H9 (cell line): ENCODE measurements around the gene XIAP. TPM values are rescaled to one million over a fixed set of nuclear protein-coding genes. Genes with fewer than 3 reads are reported as not detected.
"Not testable (repeated sequence)": the region's sequence is repeated elsewhere in the genome, so short reads cannot be mapped to it uniquely, and the experiment has no call there.

Experiments used
- DNase-seq: peaks from one replicate; pipeline ENCODE4 v3.0.0-alpha.2; 2017
- H2AFZ ChIP-seq: one replicate; pipeline ENCODE4 v1.6.1; 2013; ENCODE audit warnings: mild to moderate bottlenecking, low read length, control low read depth, moderate library complexity
- H2AK5ac ChIP-seq: 2 replicates; pipeline ENCODE4 v1.6.1; 2013; ENCODE audit warnings: low read length, control low read depth, mixed read lengths; ENCODE audit not compliant: insufficient read length
- H2BK120ac ChIP-seq: one replicate; pipeline ENCODE4 v1.6.1; 2013; ENCODE audit warnings: low read depth, mild to moderate bottlenecking, low read length, control low read depth, inconsistent platforms; ENCODE audit not compliant: poor library complexity, severe bottlenecking
- H2BK12ac ChIP-seq: 2 replicates; pipeline ENCODE4 v1.6.1; 2013; ENCODE audit warnings: low read length, control low read depth, mixed read lengths, low read depth; ENCODE audit not compliant: insufficient read length
- H2BK15ac ChIP-seq: 2 replicates; pipeline ENCODE4 v1.6.1; 2013; ENCODE audit warnings: low read depth, low read length, control low read depth
- H2BK20ac ChIP-seq: one replicate; pipeline ENCODE4 v1.6.1; 2013; ENCODE audit warnings: low read depth, mild to moderate bottlenecking, low read length, control low read depth, inconsistent platforms; ENCODE audit not compliant: poor library complexity, severe bottlenecking
- H2BK5ac ChIP-seq: 2 replicates; pipeline ENCODE4 v1.6.1; 2013; ENCODE audit warnings: low read length, control low read depth, mixed read lengths; ENCODE audit not compliant: insufficient read length
- H3K14ac ChIP-seq: 2 replicates; pipeline ENCODE4 v1.6.1; 2013; ENCODE audit warnings: low read length, control low read depth; ENCODE audit not compliant: insufficient read depth
- H3K18ac ChIP-seq: 2 replicates; pipeline ENCODE4 v1.6.1; 2013; ENCODE audit warnings: low read depth, mild to moderate bottlenecking, mixed read lengths, low read length, control low read depth; ENCODE audit not compliant: insufficient read length
- H3K23ac ChIP-seq: 2 replicates; pipeline ENCODE4 v1.6.1; 2013; ENCODE audit warnings: low read length, control low read depth, mixed read lengths, low read depth; ENCODE audit not compliant: insufficient read length
- H3K23me2 ChIP-seq: 2 replicates; pipeline ENCODE4 v1.6.1; 2013; ENCODE audit warnings: low read depth, mild to moderate bottlenecking, mixed read lengths, low read length, control low read depth; ENCODE audit not compliant: insufficient read length, poor library complexity, severe bottlenecking
- H3K27ac ChIP-seq: 2 replicates; pipeline ENCODE4 v1.5.1; 2013; ENCODE audit warnings: low read length, control low read depth, mixed read lengths, low read depth; ENCODE audit not compliant: insufficient read length
- H3K27me3 ChIP-seq: 2 replicates; pipeline ENCODE4 v1.6.1; 2013; ENCODE audit warnings: low read length, control low read depth, inconsistent platforms; ENCODE audit not compliant: insufficient read depth
- H3K4ac ChIP-seq: 2 replicates; pipeline ENCODE4 v1.6.1; 2013; ENCODE audit warnings: low read depth, mild to moderate bottlenecking, control low read depth, inconsistent platforms, low read length, moderate library complexity
- H3K4me1 ChIP-seq: 2 replicates; pipeline ENCODE4 v1.6.1; 2013; ENCODE audit warnings: low read length, control low read depth, inconsistent platforms; ENCODE audit not compliant: insufficient read depth
- H3K4me2 ChIP-seq: 2 replicates; pipeline ENCODE4 v1.6.1; 2013; ENCODE audit warnings: low read length, control low read depth, mixed read lengths; ENCODE audit not compliant: insufficient read length, insufficient read depth
- H3K56ac ChIP-seq: 2 replicates; pipeline ENCODE4 v1.6.1; 2013; ENCODE audit warnings: low read depth, mild to moderate bottlenecking, mixed read lengths, low read length, control low read depth; ENCODE audit not compliant: insufficient read length
- H3K79me1 ChIP-seq: 2 replicates; pipeline ENCODE4 v1.6.1; 2013; ENCODE audit warnings: low read depth, mild to moderate bottlenecking, moderate library complexity, low read length, control low read depth, inconsistent platforms; ENCODE audit not compliant: insufficient read depth, poor library complexity, severe bottlenecking
- H3K79me2 ChIP-seq: 2 replicates; pipeline ENCODE4 v1.6.1; 2013; ENCODE audit warnings: low read length, control low read depth, inconsistent platforms; ENCODE audit not compliant: insufficient read depth
- H3K9ac ChIP-seq: 2 replicates; pipeline ENCODE4 v1.6.1; 2013; ENCODE audit warnings: low read length, control low read depth, mixed read lengths; ENCODE audit not compliant: insufficient read length; ENCODE audit errors: extremely low read depth
- H3K9me3 ChIP-seq: one replicate; pipeline ENCODE4 v1.6.1; 2013; ENCODE audit warnings: low read depth, low read length, inconsistent platforms; ENCODE audit not compliant: control insufficient read depth
- H3T11ph ChIP-seq: one replicate; pipeline ENCODE4 v1.6.1; 2013; ENCODE audit warnings: mild to moderate bottlenecking, low read length, control low read depth, inconsistent platforms
- H4K20me1 ChIP-seq: one replicate; pipeline ENCODE4 v1.6.1; 2013; ENCODE audit not compliant: control insufficient read depth, insufficient read length, insufficient read depth
- H4K5ac ChIP-seq: 2 replicates; pipeline ENCODE4 v1.6.1; 2013; ENCODE audit warnings: low read depth, mild to moderate bottlenecking, mixed read lengths, low read length, control low read depth; ENCODE audit not compliant: insufficient read length
- H4K8ac ChIP-seq: replicated peaks from 2 replicates; pipeline ENCODE4 v1.6.1; 2013; ENCODE audit warnings: low read length, control low read depth, mixed read lengths, low read depth; ENCODE audit not compliant: insufficient read length
- H4K91ac ChIP-seq: 2 replicates; pipeline ENCODE4 v1.6.1; 2013; ENCODE audit warnings: low read depth, mild to moderate bottlenecking, moderate library complexity, mixed read lengths, low read length, control low read depth; ENCODE audit not compliant: insufficient read length
- H3K27ac Mint-ChIP-seq, 3 experiments: 2 replicates in 2 of 3; 3 replicates in 1 of 3; pipeline ENCODE4 v1.8.0; 2020 to 2021; ENCODE audit warnings: mixed read lengths in 3 of 3, mild to moderate bottlenecking in 1 of 3, moderate library complexity in 1 of 3
- H3K27me3 Mint-ChIP-seq: 2 replicates; pipeline ENCODE4 v1.8.0; 2021; ENCODE audit warnings: low read depth, mild to moderate bottlenecking, moderate library complexity, mixed read lengths
- H3K36me3 Mint-ChIP-seq, 3 experiments: 2 replicates in 2 of 3; 3 replicates in 1 of 3; pipeline ENCODE4 v1.8.0; 2020 to 2021; ENCODE audit warnings: low read depth in 3 of 3, mixed read lengths in 3 of 3; ENCODE audit not compliant: insufficient read depth in 1 of 3
- H3K4me1 Mint-ChIP-seq, 2 experiments: 2 replicates each; pipeline ENCODE4 v1.8.0; 2020; ENCODE audit warnings: mixed read lengths in 2 of 2
- H3K4me3 Mint-ChIP-seq, 2 experiments: 2 replicates in 1 of 2; 3 replicates in 1 of 2; pipeline ENCODE4 v1.8.0; 2020 to 2021; ENCODE audit warnings: mild to moderate bottlenecking in 2 of 2, mixed read lengths in 2 of 2, moderate library complexity in 1 of 2
- H3K9me3 Mint-ChIP-seq, 2 experiments: 2 replicates in 1 of 2; 3 replicates in 1 of 2; pipeline ENCODE4 v1.8.0; 2020; ENCODE audit warnings: mild to moderate bottlenecking in 2 of 2, mixed read lengths in 2 of 2, moderate library complexity in 1 of 2
- WGBS: extraction: QIAGEN DNeasy Blood & Tissue Kit; methylation state at CpG from one replicate; pipeline ENCODE4 v1.1.7; 2013; ENCODE audit warnings: missing lambda C conversion rate, low lambda C conversion rate, mixed read lengths; ENCODE audit not compliant: insufficient read length; ENCODE audit errors: extremely low coverage; 5-methylcytosine and 5-hydroxymethylcytosine counted together
- total RNA-seq: library from RNA; stranded (reverse); gene quantifications from 2 replicates; pipeline ENCODE4 v1.2.1, GENCODE V29; 2021
- TF ChIP-seq, protein P1 (sequence below): fragments of 200-600 bp; sonication (generic); conservative IDR thresholded peaks from 3 replicates; pipeline ENCODE4 v1.8.0; 2021; ENCODE audit warnings: antibody characterized with exemption, mild to moderate bottlenecking

Gene XIAP
- total RNA-seq, 1 experiment from 2014 or later = 40.5 TPM

DNA sequence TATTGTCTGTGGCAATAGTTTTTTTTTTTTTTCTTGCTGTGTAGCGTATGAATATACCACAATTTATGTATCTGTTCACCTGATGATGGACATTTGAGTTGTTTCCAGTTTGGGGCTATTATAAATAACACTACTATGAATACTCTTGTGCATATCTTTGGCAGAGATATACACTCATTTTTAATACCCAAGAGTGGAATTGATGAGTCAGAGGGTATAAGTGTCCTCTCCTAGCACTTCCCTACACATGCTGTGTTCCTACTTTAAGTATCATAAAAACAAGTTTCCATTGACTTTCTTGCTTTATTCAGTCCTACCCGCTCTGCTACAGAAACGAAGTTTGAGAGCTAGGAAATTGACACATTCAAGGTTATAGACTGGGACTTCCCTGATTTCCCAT lies 39.8 kb downstream of the XIAP start:
- no peak for DNase-seq
- Histone ChIP-seq H3K14ac (no peak overlapping the region), H2BK20ac (no peak overlapping the region), H3T11ph (no peak overlapping the region), H3K9me3 (peaks cover 11% of the 10 kb centered on the region), H3K4me1 (no peaks in the 10 kb centered on the region), H3K79me1 (no peaks in the 10 kb centered on the region), H2BK5ac (no peak overlapping the region), H2BK12ac (no peak overlapping the region), H3K4ac (no peak overlapping the region), H2AK5ac (no peak overlapping the region), H4K91ac (no peak overlapping the region), H2AFZ (no peak overlapping the region), H2BK15ac (no peak overlapping the region), H3K9ac (no peak overlapping the region), H3K18ac (no peak overlapping the region), H4K8ac (no peak overlapping the region), H4K20me1 (no peaks in the 10 kb centered on the region), H4K5ac (no peak overlapping the region), H3K27ac (no peak overlapping the region), H3K23me2 (no peaks in the 10 kb centered on the region), H3K23ac (no peak overlapping the region), H3K56ac (no peak overlapping the region), H3K79me2 (no peaks in the 10 kb centered on the region), H3K27me3 (no peaks in the 10 kb centered on the region), H2BK120ac (no peak overlapping the region), H3K4me2 (no peak overlapping the region)
- Mint-ChIP-seq H3K9me3 (peaks cover 4 to 49% of the 10 kb centered on the region in 2 experiments; a peak in 4 of 5 replicates), H3K27ac (peak overlapping the region in 1 of 3 experiments; percentile 43; a peak in 1 of 7 replicates), H3K4me3 (no peak overlapping the region), H3K27me3 (no peaks in the 10 kb centered on the region), H3K36me3 (peaks cover 14 to 56% (median 43%) of the 10 kb centered on the region in 3 experiments; a peak in 6 of 7 replicates), H3K4me1 (no peaks in the 10 kb centered on the region)
- whole genome bisulfite sequencing = no CpG with 5 or more reads among the region's 3 CpGs
- TF ChIP-seq, protein P1, sequence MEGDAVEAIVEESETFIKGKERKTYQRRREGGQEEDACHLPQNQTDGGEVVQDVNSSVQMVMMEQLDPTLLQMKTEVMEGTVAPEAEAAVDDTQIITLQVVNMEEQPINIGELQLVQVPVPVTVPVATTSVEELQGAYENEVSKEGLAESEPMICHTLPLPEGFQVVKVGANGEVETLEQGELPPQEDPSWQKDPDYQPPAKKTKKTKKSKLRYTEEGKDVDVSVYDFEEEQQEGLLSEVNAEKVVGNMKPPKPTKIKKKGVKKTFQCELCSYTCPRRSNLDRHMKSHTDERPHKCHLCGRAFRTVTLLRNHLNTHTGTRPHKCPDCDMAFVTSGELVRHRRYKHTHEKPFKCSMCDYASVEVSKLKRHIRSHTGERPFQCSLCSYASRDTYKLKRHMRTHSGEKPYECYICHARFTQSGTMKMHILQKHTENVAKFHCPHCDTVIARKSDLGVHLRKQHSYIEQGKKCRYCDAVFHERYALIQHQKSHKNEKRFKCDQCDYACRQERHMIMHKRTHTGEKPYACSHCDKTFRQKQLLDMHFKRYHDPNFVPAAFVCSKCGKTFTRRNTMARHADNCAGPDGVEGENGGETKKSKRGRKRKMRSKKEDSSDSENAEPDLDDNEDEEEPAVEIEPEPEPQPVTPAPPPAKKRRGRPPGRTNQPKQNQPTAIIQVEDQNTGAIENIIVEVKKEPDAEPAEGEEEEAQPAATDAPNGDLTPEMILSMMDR = no peak

DNA sequence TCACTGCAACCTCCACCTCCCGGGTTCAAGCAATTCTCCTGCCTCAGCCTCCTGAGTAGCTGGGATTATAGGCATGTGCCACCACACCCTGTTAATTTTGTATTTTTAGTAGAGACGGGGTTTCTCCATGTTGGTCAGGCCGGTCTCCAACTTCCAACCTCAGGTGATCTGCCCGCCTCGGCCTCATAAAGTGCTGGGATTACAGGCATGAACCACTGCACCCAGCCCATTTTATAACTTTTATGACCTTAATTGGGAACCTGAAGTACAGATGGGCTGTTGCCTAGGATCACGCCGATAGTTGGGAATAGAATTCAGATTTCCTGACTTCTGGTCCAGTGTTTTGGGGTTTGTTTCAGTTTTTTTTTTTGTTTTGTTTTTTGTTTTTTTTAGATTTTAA lies 43.4 kb downstream of the XIAP start:
- not testable (repeated sequence) for DNase-seq, H2AFZ ChIP-seq, H2BK20ac ChIP-seq, H3K4me1 Mint-ChIP-seq, H3K27ac Mint-ChIP-seq, H3K56ac ChIP-seq, H3K9ac ChIP-seq, H2BK12ac ChIP-seq, H3K18ac ChIP-seq, H3K4me2 ChIP-seq, H3K79me2 ChIP-seq, H4K8ac ChIP-seq, H3K4ac ChIP-seq, H2BK15ac ChIP-seq, H3K27me3 Mint-ChIP-seq, H2AK5ac ChIP-seq, H3K23ac ChIP-seq, H2BK120ac ChIP-seq, H3K14ac ChIP-seq, H3K79me1 ChIP-seq, H3K4me1 ChIP-seq, H3T11ph ChIP-seq, H4K20me1 ChIP-seq, H4K5ac ChIP-seq, H4K91ac ChIP-seq, H3K4me3 Mint-ChIP-seq, H3K27me3 ChIP-seq, H2BK5ac ChIP-seq, H3K23me2 ChIP-seq, H3K27ac ChIP-seq
- no CpG with 5 or more reads among the region's 7 CpGs for WGBS
- peaks cover 11 to 43% (median 36%) of the 10 kb centered on the region in 3 experiments; a peak in 5 of 7 replicates for H3K36me3 Mint-ChIP-seq
- peaks cover 21% of the 10 kb centered on the region for H3K9me3 ChIP-seq
- H3K9me3 Mint-ChIP-seq = peaks cover 2 to 55% of the 10 kb centered on the region in 2 experiments; a peak in 3 of 5 replicates
